Activated T-cell treated with anti-CD3 and anti-CD28 coated beads, Interleukin-2, amount 50 U/mL, for 4 hours (primary cell): ENCODE results near the gene ARSK. TPM values are rescaled to one million over a fixed set of nuclear protein-coding genes. Genes with fewer than 3 reads are reported as not detected.

ENCODE experiments used
- ATAC-seq, 2 donors: fragments of 200-7000 bp; cut with Tn5 transposase; one replicate each; pipeline ENCODE4 v1.10.0; 2021
- DNase-seq: peaks from one replicate; pipeline ENCODE4 v3.0.0-alpha.2; 2020
- H3K27me3 Mint-ChIP-seq: one replicate; pipeline ENCODE4 v1.8.0; 2021; ENCODE audit warnings: low read depth, mixed read lengths
- H3K36me3 Mint-ChIP-seq: one replicate; pipeline ENCODE4 v1.8.0; 2022; ENCODE audit warnings: mixed read lengths; ENCODE audit not compliant: insufficient read depth
- H3K4me1 Mint-ChIP-seq: one replicate; pipeline ENCODE4 v1.8.0; 2021; ENCODE audit warnings: low read depth, mixed read lengths
- H3K4me3 Mint-ChIP-seq: one replicate; pipeline ENCODE4 v1.8.0; 2021; ENCODE audit warnings: mild to moderate bottlenecking, moderate library complexity, mixed read lengths
- H3K9me3 Mint-ChIP-seq: one replicate; pipeline ENCODE4 v1.8.0; 2021; ENCODE audit warnings: mixed read lengths
- total RNA-seq, 3 donors: library from RNA; stranded (reverse); gene quantifications; one replicate each; pipeline ENCODE4 v1.2.1, GENCODE V29; 2021

The ARSK gene
- total RNA-seq, 3 donors from 2014 or later, result 4.2 to 5.0 (median 4.6) TPM

- Mint-ChIP-seq H3K27me3 (no peaks in the 10 kb centered on the region), H3K4me3 (no peak overlapping the region), H3K9me3 (no peaks in the 10 kb centered on the region), H3K4me1 (peaks cover 8% of the 10 kb centered on the region), H3K36me3 (peaks cover 48% of the 10 kb centered on the region)
- no peak for ATAC-seq
- no peak for DNase-seq
Observed at GRCh38 chr5:95537501-95537900, 17.4 kb upstream of the ARSK start.

- DNase-seq, result no peak
- peaks cover 35% of the 10 kb centered on the region for H3K36me3 Mint-ChIP-seq
- no peak overlapping the region for H3K4me3 Mint-ChIP-seq
- no peaks in the 10 kb centered on the region for H3K9me3 Mint-ChIP-seq
- no peaks in the 10 kb centered on the region for H3K27me3 Mint-ChIP-seq
- peaks cover 11% of the 10 kb centered on the region for H3K4me1 Mint-ChIP-seq
- ATAC-seq, result no peak
Observed at GRCh38 chr5:95543017-95543705, 11.7 kb upstream of the ARSK start.

- Mint-ChIP-seq H3K9me3 (no peaks in the 10 kb centered on the region), H3K36me3 (peaks cover 30% of the 10 kb centered on the region), H3K4me3 (no peak overlapping the region), H3K27me3 (no peaks in the 10 kb centered on the region), H3K4me1 (peaks cover 36% of the 10 kb centered on the region)
- ATAC-seq, result no peak
- DNase-seq, result no peak
Observed at GRCh38 chr5:95549030-95549429, 5.9 kb upstream of the ARSK start.

- no peaks in the 10 kb centered on the region for H3K27me3 Mint-ChIP-seq
- H3K4me3 Mint-ChIP-seq, result peak overlapping the region; percentile 94
- no peaks in the 10 kb centered on the region for H3K9me3 Mint-ChIP-seq
- ATAC-seq, result peak; percentile 41 to 44
- no peak for DNase-seq
- H3K36me3 Mint-ChIP-seq, result peaks cover 18% of the 10 kb centered on the region
- H3K4me1 Mint-ChIP-seq, result peaks cover 37% of the 10 kb centered on the region
Observed at GRCh38 chr5:95554331-95554646, 612 bp upstream of the ARSK start.

- DNase-seq, result no peak
- Mint-ChIP-seq H3K4me1 (peaks cover 34% of the 10 kb centered on the region), H3K27me3 (no peaks in the 10 kb centered on the region)
Observed at GRCh38 chr5:95555553-95555952, 652 bp downstream of the ARSK start.

GRCh38 chr5:95557841-95558240 is 2.9 kb downstream of the ARSK start:
- no peak for ATAC-seq
- Mint-ChIP-seq H3K27me3 (no peaks in the 10 kb centered on the region), H3K9me3 (no peaks in the 10 kb centered on the region), H3K36me3 (peaks cover 2% of the 10 kb centered on the region), H3K4me3 (no peak overlapping the region), H3K4me1 (peaks cover 18% of the 10 kb centered on the region)
- no peak for DNase-seq

More at GRCh38 chr5:95555553-95555952, 652 bp downstream of the ARSK start:
- no peak for ATAC-seq
- no peaks in the 10 kb centered on the region for H3K9me3 Mint-ChIP-seq
- H3K36me3 Mint-ChIP-seq, result peaks cover 13% of the 10 kb centered on the region
- H3K4me3 Mint-ChIP-seq, result peak overlapping the region; percentile 94

- no peak for DNase-seq
- peaks cover 6% of the 10 kb centered on the region for H3K4me1 Mint-ChIP-seq
- H3K9me3 Mint-ChIP-seq, result no peaks in the 10 kb centered on the region
- no peak overlapping the region for H3K4me3 Mint-ChIP-seq
- no peaks in the 10 kb centered on the region for H3K27me3 Mint-ChIP-seq
- peaks cover 14% of the 10 kb centered on the region for H3K36me3 Mint-ChIP-seq
- no peak for ATAC-seq
Observed at GRCh38 chr5:95562282-95562681, 7.4 kb downstream of the ARSK start.

- no peak for DNase-seq
- no peaks in the 10 kb centered on the region for H3K9me3 Mint-ChIP-seq
- peaks cover 21% of the 10 kb centered on the region for H3K36me3 Mint-ChIP-seq
- ATAC-seq, result no peak
- H3K4me3 Mint-ChIP-seq, result no peak overlapping the region
- peaks cover 6% of the 10 kb centered on the region for H3K4me1 Mint-ChIP-seq
- no peaks in the 10 kb centered on the region for H3K27me3 Mint-ChIP-seq
Observed at GRCh38 chr5:95563367-95563766, 8.5 kb downstream of the ARSK start.

- peaks cover 6% of the 10 kb centered on the region for H3K4me1 Mint-ChIP-seq
- H3K36me3 Mint-ChIP-seq, result peaks cover 26% of the 10 kb centered on the region
- no peaks in the 10 kb centered on the region for H3K27me3 Mint-ChIP-seq
- ATAC-seq, result no peak
- no peaks in the 10 kb centered on the region for H3K9me3 Mint-ChIP-seq
- no peak overlapping the region for H3K4me3 Mint-ChIP-seq
- DNase-seq, result no peak
Observed at GRCh38 chr5:95564450-95564849, 9.5 kb downstream of the ARSK start.

GRCh38 chr5:95565280-95565920 is 10.5 kb downstream of the ARSK start:
- DNase-seq (no peak), ATAC-seq (no peak)
- Mint-ChIP-seq H3K4me1 (peaks cover 6% of the 10 kb centered on the region), H3K36me3 (peaks cover 34% of the 10 kb centered on the region), H3K4me3 (no peak overlapping the region), H3K9me3 (no peaks in the 10 kb centered on the region), H3K27me3 (no peaks in the 10 kb centered on the region)

GRCh38 chr5:95572016-95572415 is 17.1 kb downstream of the ARSK start:
- DNase-seq (no peak), ATAC-seq (no peak)
- Mint-ChIP-seq H3K27me3 (no peaks in the 10 kb centered on the region), H3K36me3 (peaks cover 41% of the 10 kb centered on the region), H3K4me1 (no peaks in the 10 kb centered on the region), H3K4me3 (no peak overlapping the region), H3K9me3 (peaks cover 4% of the 10 kb centered on the region)

- no peak for DNase-seq
- Mint-ChIP-seq H3K36me3 (peaks cover 20% of the 10 kb centered on the region), H3K9me3 (no peaks in the 10 kb centered on the region), H3K27me3 (no peaks in the 10 kb centered on the region), H3K4me1 (no peaks in the 10 kb centered on the region), H3K4me3 (no peak overlapping the region)
- ATAC-seq, result no peak
Observed at GRCh38 chr5:95581576-95581975, 26.7 kb downstream of the ARSK start.

- DNase-seq (no peak), ATAC-seq (no peak)
- H3K27me3 Mint-ChIP-seq, result no peaks in the 10 kb centered on the region
- peaks cover 17% of the 10 kb centered on the region for H3K36me3 Mint-ChIP-seq
- H3K4me3 Mint-ChIP-seq, result no peak overlapping the region
- no peaks in the 10 kb centered on the region for H3K4me1 Mint-ChIP-seq
- no peaks in the 10 kb centered on the region for H3K9me3 Mint-ChIP-seq
Observed at GRCh38 chr5:95583992-95584391, 29.1 kb downstream of the ARSK start.

GRCh38 chr5:95590880-95591279 is 36.0 kb downstream of the ARSK start:
- peak overlapping the region; percentile 3 for H3K4me3 Mint-ChIP-seq

GRCh38 chr5:95591490-95591901 is 36.6 kb downstream of the ARSK start:
- peak; percentile 90 to 92 for ATAC-seq
- Mint-ChIP-seq H3K36me3 (peaks cover 4% of the 10 kb centered on the region), H3K4me1 (peaks cover 22% of the 10 kb centered on the region), H3K4me3 (no peak overlapping the region), H3K27me3 (no peaks in the 10 kb centered on the region), H3K9me3 (no peaks in the 10 kb centered on the region)
- DNase-seq, result no peak

More at GRCh38 chr5:95590880-95591279, 36.0 kb downstream of the ARSK start:
- DNase-seq (no peak), ATAC-seq (peak; percentile 23 to 32)
- no peaks in the 10 kb centered on the region for H3K27me3 Mint-ChIP-seq
- H3K9me3 Mint-ChIP-seq, result no peaks in the 10 kb centered on the region
- peaks cover under 1% of the 10 kb centered on the region for H3K36me3 Mint-ChIP-seq
- peaks cover 22% of the 10 kb centered on the region for H3K4me1 Mint-ChIP-seq
